NB4 (cell line): ENCODE data around the gene THSD7B.

Experiments used
- DNase-seq: peaks from one replicate; pipeline ENCODE4 v3.0.0; 2010; ENCODE audit warnings: low read depth
- H3K4me3 ChIP-seq: one replicate; pipeline ENCODE4 v1.5.1; 2011; ENCODE audit warnings: mild to moderate bottlenecking, low read depth, low read length, moderate library complexity
- CTCF ChIP-seq: IDR thresholded peaks from one replicate; pipeline ENCODE4 v1.5.1; 2012; ENCODE audit warnings: low read depth, low read length
- MYC ChIP-seq: IDR thresholded peaks from 2 replicates; pipeline ENCODE4 v1.6.1; 2011; ENCODE audit warnings: low read depth, low read length
- POLR2A ChIP-seq: IDR thresholded peaks from 2 replicates; pipeline ENCODE4 v1.6.1; 2011; ENCODE audit warnings: mild to moderate bottlenecking; ENCODE audit not compliant: insufficient read length; ENCODE audit errors: extremely low read depth
- TF ChIP-seq, protein P1 (sequence below): IDR thresholded peaks from 2 replicates; pipeline ENCODE4 v1.6.1; 2011; ENCODE audit warnings: low read depth, low read length

Gene THSD7B

DNA sequence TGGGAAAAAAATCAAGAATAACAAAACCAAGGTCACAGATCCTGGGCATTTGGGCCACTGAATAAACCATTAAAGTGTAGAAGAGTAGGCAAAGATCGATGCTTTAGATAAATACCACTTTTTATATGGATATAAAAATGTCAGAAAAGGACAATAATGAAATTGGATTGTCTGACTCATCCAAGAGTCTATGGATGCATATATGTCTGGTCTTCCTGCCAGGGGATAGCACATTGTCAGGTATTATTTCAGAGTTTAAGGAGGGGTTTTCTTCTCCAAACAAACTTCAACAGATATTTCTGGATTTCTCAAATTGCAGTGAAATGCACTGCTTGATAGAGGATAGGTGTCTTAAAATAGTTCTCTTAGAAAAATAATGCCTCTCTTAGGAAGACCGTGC, 466.7 kb downstream of the THSD7B start:
- TF ChIP-seq CTCF = no peak
- TF ChIP-seq POLR2A = no peak
- TF ChIP-seq, protein P1, sequence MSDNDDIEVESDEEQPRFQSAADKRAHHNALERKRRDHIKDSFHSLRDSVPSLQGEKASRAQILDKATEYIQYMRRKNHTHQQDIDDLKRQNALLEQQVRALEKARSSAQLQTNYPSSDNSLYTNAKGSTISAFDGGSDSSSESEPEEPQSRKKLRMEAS = no peak
- no peak for TF ChIP-seq MYC
- no peak for DNase-seq
- no peak overlapping the region for H3K4me3 ChIP-seq

- no peak overlapping the region for H3K4me3 ChIP-seq
- TF ChIP-seq, protein P1 = no peak
- TF ChIP-seq MYC = no peak
- TF ChIP-seq CTCF = no peak
- no peak for TF ChIP-seq POLR2A
- DNase-seq = no peak
These were observed 467.7 kb downstream of the THSD7B start for GRCh38 chr2:137233091-137233490.

- DNase-seq = no peak
- no peak overlapping the region for H3K4me3 ChIP-seq
- TF ChIP-seq, protein P1 = no peak
- TF ChIP-seq CTCF (no peak), POLR2A (no peak), MYC (no peak)
These were observed 471.7 kb downstream of the THSD7B start for GRCh38 chr2:137237055-137237454.

- TF ChIP-seq CTCF (no peak), POLR2A (no peak), MYC (no peak)
- TF ChIP-seq, protein P1 = no peak
- DNase-seq = no peak
- H3K4me3 ChIP-seq = no peak overlapping the region
These were observed 472.7 kb downstream of the THSD7B start for GRCh38 chr2:137238065-137238464.

- no peak for TF ChIP-seq MYC
- TF ChIP-seq, protein P1 = no peak
- no peak for TF ChIP-seq CTCF
- TF ChIP-seq POLR2A = no peak
- no peak for DNase-seq
- H3K4me3 ChIP-seq = no peak overlapping the region
These were observed 484.3 kb downstream of the THSD7B start for GRCh38 chr2:137249463-137250130.
